CD4-positive, alpha-beta T cell treated with Interleukin-1 beta for 1 hour (primary cell): Measurements from ENCODE around the gene RDH11.
"Not testable (repeated sequence)": the region's sequence is repeated elsewhere in the genome, so short reads cannot be mapped to it uniquely, and the experiment has no call there.

Source experiments
- DNase-seq, 2 donors: peaks; one replicate each; pipeline ENCODE4 v3.0.0-alpha.2; 2020 to 2022

The RDH11 gene

GRCh38 chr14:67695394-67695949 is at the start of gene RDH11:
Gene RDH11, minus strand, starts transcription at chr14:67695764. Its CDS starts 61 bp downstream, at chr14:67695703.
- DNase-seq = peak; percentile 86 to 89

- DNase-seq = no peak
Measured at GRCh38 chr14:67744046-67744445, 48.5 kb upstream of the RDH11 start.

- peak in 1 of 2 donors; percentile 10 for DNase-seq
Measured at GRCh38 chr14:67738740-67739504, 43.4 kb upstream of the RDH11 start.

GRCh38 chr14:67736771-67737170 is 41.2 kb upstream of the RDH11 start:
- DNase-seq = no peak

- no peak for DNase-seq
Measured at GRCh38 chr14:67735336-67736147, 40.0 kb upstream of the RDH11 start.

GRCh38 chr14:67734675-67735074 is 39.1 kb upstream of the RDH11 start:
- DNase-seq = no peak

GRCh38 chr14:67733616-67734015 is 38.1 kb upstream of the RDH11 start:
- no peak for DNase-seq

GRCh38 chr14:67729072-67729885 is 33.7 kb upstream of the RDH11 start:
- no peak for DNase-seq

GRCh38 chr14:67728258-67728657 is 32.7 kb upstream of the RDH11 start:
- no peak for DNase-seq

GRCh38 chr14:67727361-67727760 is 31.8 kb upstream of the RDH11 start:
- no peak for DNase-seq

GRCh38 chr14:67725171-67725570 is 29.6 kb upstream of the RDH11 start:
- no peak for DNase-seq

GRCh38 chr14:67722293-67722692 is 26.7 kb upstream of the RDH11 start:
- no peak for DNase-seq

- no peak for DNase-seq
Measured at GRCh38 chr14:67721875-67722274, 26.3 kb upstream of the RDH11 start.

GRCh38 chr14:67719866-67720265 is 24.3 kb upstream of the RDH11 start:
- DNase-seq = no peak

- DNase-seq = not testable (repeated sequence)
Measured at GRCh38 chr14:67719385-67719784, 23.8 kb upstream of the RDH11 start.

- no peak for DNase-seq
Measured at GRCh38 chr14:67718265-67718664, 22.7 kb upstream of the RDH11 start.

GRCh38 chr14:67717048-67717447 is 21.5 kb upstream of the RDH11 start:
- DNase-seq = no peak

- DNase-seq = no peak
Measured at GRCh38 chr14:67710209-67710608, 14.6 kb upstream of the RDH11 start.

- not testable (repeated sequence) for DNase-seq
Measured at GRCh38 chr14:67709796-67710195, 14.2 kb upstream of the RDH11 start.

- DNase-seq = not testable (repeated sequence)
Measured at GRCh38 chr14:67709346-67709745, 13.8 kb upstream of the RDH11 start.

- no peak for DNase-seq
Measured at GRCh38 chr14:67705211-67705610, 9.6 kb upstream of the RDH11 start.

- DNase-seq = peak; percentile 33 to 68
Measured at GRCh38 chr14:67704484-67705089, 9.0 kb upstream of the RDH11 start.
